Fibroblast of villous mesenchyme (primary cell): ENCODE measurements around the gene LRP1. TPM values are rescaled to one million over a fixed set of nuclear protein-coding genes. Genes with fewer than 3 reads are reported as not detected.
"Not testable (repeated sequence)": the region's sequence is repeated elsewhere in the genome, so short reads cannot be mapped to it uniquely, and the experiment has no call there.

ENCODE experiments used
- DNase-seq: peaks from one replicate; pipeline ENCODE4 v3.0.0-alpha.2; 2010; ENCODE audit warnings: low read depth
- H3K4me3 ChIP-seq: 2 replicates; pipeline ENCODE4 v1.5.1; 2011; ENCODE audit warnings: low read depth, mild to moderate bottlenecking, low read length
- CTCF ChIP-seq: IDR thresholded peaks from 2 replicates; pipeline ENCODE4 v1.5.1; 2012; ENCODE audit warnings: low read depth, mild to moderate bottlenecking, low read length; ENCODE audit not compliant: insufficient read depth
- total RNA-seq: library from RNA; depleted of rRNA; stranded (reverse); fragments of >200 nt; gene quantifications from 2 replicates; pipeline ENCODE4 v1.2.3, GENCODE V29; 2012

LRP1 gene
- total RNA-seq, 1 donor = 228 TPM

DNA sequence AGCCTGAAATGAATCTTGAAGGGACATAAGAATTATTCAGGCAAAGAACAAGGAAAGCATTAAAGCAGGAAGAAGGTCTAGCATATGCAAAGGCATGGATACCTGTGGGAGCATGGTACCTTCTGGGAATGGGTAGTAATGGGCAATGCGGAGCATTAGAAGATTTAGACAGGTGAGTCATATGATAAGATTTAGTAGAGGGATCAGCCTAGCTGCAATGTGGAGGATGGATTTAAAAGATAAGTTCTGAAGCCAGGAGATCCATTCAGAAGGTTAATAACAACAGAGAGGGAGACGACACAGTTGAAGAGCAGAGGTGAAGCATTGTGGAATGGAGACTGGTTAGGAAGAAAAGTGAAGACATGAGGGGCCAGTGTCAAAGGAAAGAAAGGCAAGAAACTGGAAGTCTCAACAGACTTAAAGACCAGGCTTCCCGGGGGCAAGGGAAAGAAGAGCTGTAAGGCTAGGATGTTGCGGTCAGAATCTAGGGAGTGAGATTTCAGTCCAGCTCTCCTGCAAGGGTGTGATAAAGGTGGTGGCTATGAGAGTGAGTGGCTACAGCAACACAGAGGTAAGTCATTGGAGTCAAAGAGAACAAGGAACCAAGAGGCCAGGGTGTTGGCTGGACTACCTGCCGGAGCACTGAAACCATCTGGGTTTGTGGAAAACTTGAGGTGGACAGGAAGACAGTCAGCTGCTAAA is 11.6 kb upstream of the LRP1 start:
- no peak overlapping the region for H3K4me3 ChIP-seq
- DNase-seq = no peak
- no peak for TF ChIP-seq CTCF

GRCh38 chr12:57118711-57119271 is 9.5 kb upstream of the LRP1 start:
- no peak for DNase-seq
- TF ChIP-seq CTCF = no peak

GRCh38 chr12:57119294-57120085 is 8.8 kb upstream of the LRP1 start:
- no peak for TF ChIP-seq CTCF
- no peak overlapping the region for H3K4me3 ChIP-seq
- DNase-seq = no peak

More at GRCh38 chr12:57118711-57119271, 9.5 kb upstream of the LRP1 start:
- no peak overlapping the region for H3K4me3 ChIP-seq

DNA sequence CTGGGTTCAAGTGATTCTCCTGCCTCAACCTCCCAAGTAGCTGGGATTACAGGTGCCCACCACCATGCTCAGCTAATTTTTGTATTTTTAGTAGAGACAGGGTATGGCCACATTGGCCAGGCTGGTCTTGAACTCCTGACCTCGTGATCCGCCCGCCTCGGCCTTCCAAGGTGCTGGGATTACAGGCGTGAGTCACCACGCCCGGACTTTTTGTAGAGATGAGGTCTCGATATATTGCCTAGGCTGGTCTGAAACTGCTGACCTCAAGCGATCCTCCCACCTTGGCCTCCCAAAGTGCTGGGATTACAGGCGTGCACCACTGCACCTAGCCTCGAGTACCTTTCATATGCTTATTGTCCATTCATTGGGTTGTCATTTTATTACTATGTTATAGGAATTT is 7.6 kb upstream of the LRP1 start:
- not testable (repeated sequence) for DNase-seq, H3K4me3 ChIP-seq

DNA sequence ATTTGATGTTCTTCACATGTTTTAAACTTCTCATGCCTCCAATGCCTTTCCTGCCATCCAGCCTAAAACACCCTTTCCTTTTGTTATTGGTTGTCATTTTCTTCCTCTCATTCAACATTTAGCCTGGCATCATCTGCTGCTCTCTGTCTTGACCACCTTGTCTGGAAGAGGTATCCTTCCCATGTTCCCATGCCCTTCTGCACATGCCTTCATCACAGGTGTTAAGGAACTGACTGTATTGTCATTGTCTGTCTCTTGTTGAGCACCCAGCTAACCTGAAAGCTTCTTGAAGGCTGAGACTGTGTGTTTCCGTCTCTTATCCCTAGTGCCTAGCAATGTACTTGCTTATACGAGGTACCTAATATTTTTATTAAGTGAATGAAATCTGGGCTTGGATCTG is 4.5 kb upstream of the LRP1 start:
- no peak for DNase-seq
- H3K4me3 ChIP-seq = no peak overlapping the region
- TF ChIP-seq CTCF = no peak

GRCh38 chr12:57124261-57124877 is 3.9 kb upstream of the LRP1 start:
- DNase-seq = peak; percentile 76

More at GRCh38 chr12:57124261-57124877, 3.9 kb upstream of the LRP1 start:
- no peak overlapping the region for H3K4me3 ChIP-seq
- peak; percentile 95 for TF ChIP-seq CTCF
